Esophagus squamous epithelium (tissue), 5 donors: ENCODE data around the gene NME9. TPM values are rescaled to one million over a fixed set of nuclear protein-coding genes. Genes with fewer than 3 reads are reported as not detected.

ENCODE experiments used
- DNase-seq: peaks from one replicate; lab custom pipeline; 2025; lab: John Stamatoyannopoulos, UW
- H3K27ac ChIP-seq, 4 donors: fragments of 200-600 bp; sonication (generic); one replicate each; pipeline ENCODE4 v1.5.1; 2016 to 2019; ENCODE audit warnings: mild to moderate bottlenecking in 1 of 4
- H3K27me3 ChIP-seq, 4 donors: fragments of 200-600 bp; sonication (generic); 1 replicate in 3 of 4; 2 replicates in 1 of 4; pipeline versions ENCODE4 v1.5.1 to v1.6.0; 2017 to 2021; ENCODE audit warnings: antibody characterized with exemption in 1 of 4
- H3K36me3 ChIP-seq, 3 donors: fragments of 200-600 bp; sonication (generic); one replicate each; pipeline ENCODE4 v1.5.1; 2016 to 2019
- H3K4me1 ChIP-seq, 3 donors: fragments of 200-600 bp; sonication (generic); one replicate each; pipeline ENCODE4 v1.5.1; 2017 to 2019
- H3K4me3 ChIP-seq, 4 donors: fragments of 200-600 bp; sonication (generic); 1 replicate in 3 of 4; 2 replicates in 1 of 4; pipeline ENCODE4 v1.5.1; 2016 to 2019; ENCODE audit warnings: mild to moderate bottlenecking in 2 of 4, moderate library complexity in 1 of 4
- H3K9me3 ChIP-seq, 3 donors: fragments of 200-600 bp; sonication (generic); one replicate each; pipeline ENCODE4 v1.5.1; 2016 to 2019
- CTCF ChIP-seq, 6 experiments: fragments of 450-650 bp in 4 of 6; fragments of 200-600 bp in 2 of 6; sonication (generic) in 2 of 6; IDR thresholded peaks; one replicate each; pipeline ENCODE4 v1.5.1; 2016 to 2019; ENCODE audit warnings: antibody characterized with exemption in 6 of 6, mild to moderate bottlenecking in 4 of 6, moderate library complexity in 4 of 6
- POLR2A ChIP-seq, 4 donors: fragments of 450-650 bp; IDR thresholded peaks; one replicate each; pipeline ENCODE4 v1.6.1; 2017; ENCODE audit warnings: antibody characterized with exemption in 4 of 4, mild to moderate bottlenecking in 4 of 4, moderate library complexity in 3 of 4
- WGBS, 2 donors: methylation state at CpG; one replicate each; pipeline ENCODE4 v1.1.5; 2018; 5-methylcytosine and 5-hydroxymethylcytosine counted together
- intact Hi-C: fragments of 100-400 bp; cut with DNase I; formaldehyde crosslinking; loops from one replicate; pipeline ENCODE4 v1.15.0; 2022
- total RNA-seq, 4 donors: library from RNA; depleted of rRNA; stranded (reverse); fragments of >200 nt; gene quantifications; one replicate each; pipeline ENCODE4 v1.1.0, GENCODE V29; 2016
- donor health status: DM: yes; HTN: yes; CAD: no.

NME9 gene
- total RNA-seq, 4 donors from 2014 or later, result 1.3 TPM; not detected in 3

GRCh38 chr3:138326866-138327595, 2.6 kb downstream of the NME9 start:
- Histone ChIP-seq H3K4me3 (no peak overlapping the region), H3K36me3 (no peaks in the 10 kb centered on the region), H3K9me3 (no peaks in the 10 kb centered on the region), H3K27ac (no peak overlapping the region), H3K4me1 (peaks cover 10 to 35% (median 13%) of the 10 kb centered on the region in 3 donors), H3K27me3 (peaks cover 0 to 5% (median 0%) of the 10 kb centered on the region in 4 donors)
- no peak for DNase-seq
- intact Hi-C loops, result no loop called here
- 58 to 69% methylated on average over 12 of the region's 12 CpGs for WGBS, 2 donors
- no peak for TF ChIP-seq POLR2A (IDR thresholded peaks at IDR 0.05)
- no peak for TF ChIP-seq CTCF (IDR thresholded peaks at IDR 0.05)

- H3K4me3 ChIP-seq, result no peak overlapping the region
- H3K36me3 ChIP-seq, result no peaks in the 10 kb centered on the region
- H3K27me3 ChIP-seq, result peaks cover 0 to 15% (median 0%) of the 10 kb centered on the region in 4 donors
- intact Hi-C loops, result no loop called here
- H3K4me1 ChIP-seq, result peaks cover 10 to 35% (median 13%) of the 10 kb centered on the region in 3 donors
- no peak overlapping the region for H3K27ac ChIP-seq
- H3K9me3 ChIP-seq, result no peaks in the 10 kb centered on the region
- TF ChIP-seq POLR2A (IDR thresholded peaks at IDR 0.05), result no peak
- no peak for TF ChIP-seq CTCF (IDR thresholded peaks at IDR 0.05)
- DNase-seq, result no peak
Measured at GRCh38 chr3:138325990-138326389, 3.7 kb downstream of the NME9 start.

- Histone ChIP-seq H3K27me3 (peaks cover 0 to 25% (median 0%) of the 10 kb centered on the region in 4 donors), H3K4me1 (peaks cover 4 to 23% (median 5%) of the 10 kb centered on the region in 3 donors), H3K36me3 (no peaks in the 10 kb centered on the region), H3K27ac (no peak overlapping the region), H3K9me3 (no peaks in the 10 kb centered on the region), H3K4me3 (no peak overlapping the region)
- intact Hi-C loops, result no loop called here
- no peak for TF ChIP-seq POLR2A (IDR thresholded peaks at IDR 0.05)
- TF ChIP-seq CTCF (IDR thresholded peaks at IDR 0.05), result no peak
- no peak for DNase-seq
- 36 to 72% methylated on average over 3 to 4 of the region's 4 CpGs for WGBS, 2 donors
Measured at GRCh38 chr3:138323971-138324370, 5.7 kb downstream of the NME9 start.

GRCh38 chr3:138317687-138318086, 12.0 kb downstream of the NME9 start:
- Histone ChIP-seq H3K27ac (no peak overlapping the region), H3K36me3 (no peaks in the 10 kb centered on the region), H3K27me3 (peaks cover 0 to 22% (median 0%) of the 10 kb centered on the region in 4 donors), H3K4me3 (no peak overlapping the region), H3K4me1 (no peaks in the 10 kb centered on the region), H3K9me3 (no peaks in the 10 kb centered on the region)
- WGBS, 2 donors, result 90 to 92% methylated on average over 1 of the region's 1 CpG
- DNase-seq, result no peak
- TF ChIP-seq POLR2A (IDR thresholded peaks at IDR 0.05), result no peak
- no peak for TF ChIP-seq CTCF (IDR thresholded peaks at IDR 0.05)
- intact Hi-C loops, result no loop called here

GRCh38 chr3:138314751-138315150, 14.9 kb downstream of the NME9 start:
- intact Hi-C loops, result no loop called here
- H3K9me3 ChIP-seq, result peaks cover 0 to 2% (median under 1%) of the 10 kb centered on the region in 3 donors
- no peaks in the 10 kb centered on the region for H3K27me3 ChIP-seq
- no peaks in the 10 kb centered on the region for H3K36me3 ChIP-seq
- TF ChIP-seq CTCF (IDR thresholded peaks at IDR 0.05), result no peak
- TF ChIP-seq POLR2A (IDR thresholded peaks at IDR 0.05), result no peak
- no peak for DNase-seq
- H3K4me3 ChIP-seq, result no peak overlapping the region
- 50 to 68% methylated on average over 1 of the region's 1 CpG for WGBS, 2 donors
- H3K4me1 ChIP-seq, result no peaks in the 10 kb centered on the region
- H3K27ac ChIP-seq, result no peak overlapping the region
